ENCODE measurements around the gene KRTAP10-1. TPM values are rescaled to one million over a fixed set of nuclear protein-coding genes. Genes with fewer than 3 reads are reported as not detected.

Gene KRTAP10-1
- total RNA-seq, 1 experiment from 2014 or later, result not detected

DNA sequence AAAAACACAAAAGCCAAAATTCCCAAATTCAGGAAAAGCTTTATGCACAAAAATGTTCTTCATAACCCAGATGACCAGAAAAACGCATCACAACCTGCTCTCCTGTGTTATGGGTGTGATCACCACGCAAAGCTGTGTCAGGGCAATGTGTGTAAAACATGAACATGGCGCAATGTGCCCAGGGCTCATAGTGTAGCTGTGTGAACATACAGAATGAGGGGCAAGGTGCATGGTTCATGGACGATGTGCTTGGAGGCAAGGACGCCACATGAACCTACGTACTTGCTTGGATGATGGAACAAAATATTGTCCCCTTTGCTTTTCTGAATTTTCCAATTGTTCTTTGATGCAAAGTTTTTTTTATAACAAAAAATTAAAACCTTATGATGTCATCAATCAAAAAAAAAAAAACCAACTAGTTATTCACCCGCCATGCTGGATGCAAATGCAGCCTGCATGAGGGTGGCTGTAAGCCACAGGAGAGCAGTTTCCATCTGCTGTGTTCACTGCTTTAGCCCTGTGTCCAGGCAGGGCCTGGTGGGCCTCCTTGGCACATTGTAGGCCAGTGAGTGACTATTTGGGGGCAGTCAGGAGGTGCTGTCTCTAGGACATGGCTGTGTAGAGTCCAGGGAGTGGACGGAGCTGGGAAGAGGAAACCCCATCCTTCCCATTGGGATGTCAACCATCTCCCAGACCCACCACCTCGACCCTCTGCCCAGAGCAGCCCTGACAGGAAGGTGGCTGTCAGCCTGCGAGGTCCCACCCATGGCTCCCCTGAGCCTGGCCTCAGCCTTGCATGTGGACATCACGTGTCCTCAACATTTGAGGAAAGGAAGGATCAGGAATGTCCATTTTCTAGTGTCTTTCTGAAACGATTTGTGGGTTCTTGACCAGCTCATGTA is 13.6 kb downstream of the KRTAP10-1 start:
- BruUV-seq (replicated peaks), result no TSS peak
- Histone ChIP-seq H3K4me3 (ENCODE audit: low read depth, low read length) (no peak overlapping the region), H3K4me1 (no peaks in the 10 kb centered on the region), H3K27me3 (replicated peaks; ENCODE audit: control insufficient read depth, insufficient read depth, low read length) (no peaks in the 10 kb centered on the region), H3K36me3 (ENCODE audit: control insufficient read depth, insufficient read depth, low read length) (no peaks in the 10 kb centered on the region), H3K9me3 (peaks cover 14% of the 10 kb centered on the region)
- TF ChIP-seq, protein P1, sequence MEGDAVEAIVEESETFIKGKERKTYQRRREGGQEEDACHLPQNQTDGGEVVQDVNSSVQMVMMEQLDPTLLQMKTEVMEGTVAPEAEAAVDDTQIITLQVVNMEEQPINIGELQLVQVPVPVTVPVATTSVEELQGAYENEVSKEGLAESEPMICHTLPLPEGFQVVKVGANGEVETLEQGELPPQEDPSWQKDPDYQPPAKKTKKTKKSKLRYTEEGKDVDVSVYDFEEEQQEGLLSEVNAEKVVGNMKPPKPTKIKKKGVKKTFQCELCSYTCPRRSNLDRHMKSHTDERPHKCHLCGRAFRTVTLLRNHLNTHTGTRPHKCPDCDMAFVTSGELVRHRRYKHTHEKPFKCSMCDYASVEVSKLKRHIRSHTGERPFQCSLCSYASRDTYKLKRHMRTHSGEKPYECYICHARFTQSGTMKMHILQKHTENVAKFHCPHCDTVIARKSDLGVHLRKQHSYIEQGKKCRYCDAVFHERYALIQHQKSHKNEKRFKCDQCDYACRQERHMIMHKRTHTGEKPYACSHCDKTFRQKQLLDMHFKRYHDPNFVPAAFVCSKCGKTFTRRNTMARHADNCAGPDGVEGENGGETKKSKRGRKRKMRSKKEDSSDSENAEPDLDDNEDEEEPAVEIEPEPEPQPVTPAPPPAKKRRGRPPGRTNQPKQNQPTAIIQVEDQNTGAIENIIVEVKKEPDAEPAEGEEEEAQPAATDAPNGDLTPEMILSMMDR (IDR thresholded peaks at IDR 0.05; ENCODE audit: insufficient read depth in 1 of 2, low read depth in 1 of 2, low read length in 1 of 2, severe bottlenecking in 1 of 2, unreplicated experiment in 1 of 2), result no peak
- no peak overlapping the region for H3K27ac Mint-ChIP-seq (ENCODE audit: unreplicated experiment)
- H3K4me1 Mint-ChIP-seq (ENCODE audit: low read depth, unreplicated experiment), result no peaks in the 10 kb centered on the region
- intact Hi-C loops (cut with micrococcal nuclease; ENCODE audit: unreplicated experiment), result no loop called here
- ChIA-PET CTCF (no interaction called here), POLR2A (no interaction called here)
- no peaks in the 10 kb centered on the region for H3K9me3 Mint-ChIP-seq (ENCODE audit: unreplicated experiment)
- no peaks in the 10 kb centered on the region for H3K36me3 Mint-ChIP-seq (ENCODE audit: insufficient read depth, unreplicated experiment)
- no peak for DNase-seq
- no peak overlapping the region for H3K4me3 Mint-ChIP-seq (ENCODE audit: unreplicated experiment)
- peaks cover 3% of the 10 kb centered on the region for H3K27me3 Mint-ChIP-seq (ENCODE audit: insufficient read depth, unreplicated experiment)

DNA sequence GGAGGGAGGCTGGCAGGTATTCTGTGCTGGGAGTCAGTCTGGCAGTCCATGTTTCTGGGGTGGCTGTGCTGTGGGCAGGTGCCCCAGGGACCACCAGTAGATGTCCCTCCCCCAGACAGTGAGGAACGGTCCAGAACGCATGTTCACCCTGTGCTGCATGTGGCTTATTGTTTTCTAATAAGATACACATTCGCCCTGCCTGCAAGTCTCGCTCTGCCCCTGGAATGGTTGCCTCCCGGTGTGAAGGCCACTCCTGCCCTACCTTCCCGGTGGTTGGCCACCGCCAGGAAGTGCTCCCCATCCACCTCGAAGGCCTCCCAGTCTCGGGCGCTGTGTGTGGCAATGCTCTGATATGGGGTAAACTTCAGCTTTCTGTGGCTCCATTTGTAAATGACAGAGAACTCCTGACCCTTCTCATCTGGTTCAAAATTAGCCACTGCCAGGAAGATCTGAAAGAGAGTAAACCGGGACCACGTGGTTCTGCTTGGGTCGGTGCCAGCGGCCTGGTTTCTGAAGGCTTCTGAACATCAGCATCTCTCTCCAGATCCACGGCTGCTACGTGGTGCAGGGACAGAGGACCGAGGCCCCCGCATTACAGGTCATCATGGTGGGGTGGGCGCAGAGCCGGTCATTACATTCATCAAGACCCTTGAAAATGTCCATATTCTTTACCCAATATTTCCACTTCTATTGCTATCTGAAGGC is 14.5 kb downstream of the KRTAP10-1 start:
- no peaks in the 10 kb centered on the region for H3K36me3 Mint-ChIP-seq (ENCODE audit: insufficient read depth, unreplicated experiment)
- BruUV-seq (replicated peaks), result no TSS peak
- no peaks in the 10 kb centered on the region for H3K36me3 ChIP-seq (ENCODE audit: control insufficient read depth, insufficient read depth, low read length)
- no peak overlapping the region for H3K4me3 Mint-ChIP-seq (ENCODE audit: unreplicated experiment)
- no peak overlapping the region for H3K27ac Mint-ChIP-seq (ENCODE audit: unreplicated experiment)
- H3K4me1 ChIP-seq, result peaks cover 4% of the 10 kb centered on the region; the same call in 1 of the 2 replicates
- H3K4me3 ChIP-seq (ENCODE audit: low read depth, low read length), result no peak overlapping the region
- intact Hi-C loops (cut with micrococcal nuclease; ENCODE audit: unreplicated experiment), result no loop called here
- peaks cover 3% of the 10 kb centered on the region for H3K27me3 Mint-ChIP-seq (ENCODE audit: insufficient read depth, unreplicated experiment)
- TF ChIP-seq, protein P1 (IDR thresholded peaks at IDR 0.05; ENCODE audit: insufficient read depth in 1 of 2, low read depth in 1 of 2, low read length in 1 of 2, severe bottlenecking in 1 of 2, unreplicated experiment in 1 of 2), result no peak
- H3K9me3 ChIP-seq, result peaks cover 14% of the 10 kb centered on the region
- no peak for DNase-seq
- ChIA-PET POLR2A (no interaction called here), CTCF (no interaction called here)
- no peaks in the 10 kb centered on the region for H3K9me3 Mint-ChIP-seq (ENCODE audit: unreplicated experiment)
- no peaks in the 10 kb centered on the region for H3K27me3 ChIP-seq (replicated peaks; ENCODE audit: control insufficient read depth, insufficient read depth, low read length)
- H3K4me1 Mint-ChIP-seq (ENCODE audit: low read depth, unreplicated experiment), result peaks cover 3% of the 10 kb centered on the region

DNA sequence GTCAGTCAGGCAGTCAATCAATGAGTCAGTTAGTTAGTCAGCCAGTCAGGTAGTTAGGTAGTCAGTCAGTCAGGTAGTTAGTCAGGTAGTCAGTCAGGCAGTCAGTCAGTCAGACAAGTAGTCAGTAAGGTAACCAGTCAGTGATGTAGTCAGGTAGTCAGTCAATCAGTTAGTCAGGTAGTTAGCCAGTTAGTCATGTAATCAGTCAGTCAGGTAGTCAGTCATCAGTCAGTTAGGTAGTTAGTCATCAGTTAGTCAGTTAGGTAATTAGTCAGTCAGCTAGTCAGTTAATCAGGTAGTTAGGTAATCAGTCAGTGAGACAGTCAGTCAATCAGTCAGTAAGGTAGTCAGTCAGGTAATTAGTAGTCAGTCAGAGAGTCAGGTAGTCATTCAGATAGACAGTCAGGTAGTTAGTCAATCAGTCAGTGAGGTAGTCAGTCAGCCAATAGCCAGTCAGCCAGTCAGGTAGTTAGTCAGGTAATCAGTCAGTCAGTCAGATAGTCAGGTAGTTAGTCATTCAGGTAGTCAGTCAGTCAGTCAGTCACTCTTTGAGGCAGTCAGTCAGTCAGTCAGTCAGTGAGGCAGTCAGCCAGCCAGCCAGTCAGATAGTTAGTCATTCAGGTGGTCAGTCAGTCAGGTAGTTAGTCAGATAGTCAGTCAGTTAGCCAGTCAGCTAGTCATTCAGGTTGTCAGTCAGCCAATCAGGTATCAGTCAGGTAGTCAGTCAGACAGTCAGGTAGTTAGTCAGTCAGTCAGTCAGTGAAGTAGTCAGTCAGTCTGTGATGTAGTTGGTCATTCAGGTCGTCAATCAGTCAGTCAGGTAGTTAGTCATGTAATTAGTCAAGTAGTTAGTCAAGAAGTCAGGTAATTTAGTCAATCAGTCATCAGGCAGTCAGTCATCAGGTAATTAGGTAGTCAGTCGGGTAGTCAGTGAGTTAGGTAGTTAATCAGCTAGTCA is 15.3 kb downstream of the KRTAP10-1 start:
- H3K36me3 ChIP-seq (ENCODE audit: control insufficient read depth, insufficient read depth, low read length), result no peaks in the 10 kb centered on the region

More for the DNA sequence above, 15.3 kb downstream of the KRTAP10-1 start:
- Mint-ChIP-seq H3K4me3 (ENCODE audit: unreplicated experiment) (no peak overlapping the region), H3K4me1 (ENCODE audit: low read depth, unreplicated experiment) (peaks cover 7% of the 10 kb centered on the region), H3K36me3 (ENCODE audit: insufficient read depth, unreplicated experiment) (no peaks in the 10 kb centered on the region), H3K27me3 (ENCODE audit: insufficient read depth, unreplicated experiment) (no peaks in the 10 kb centered on the region), H3K27ac (ENCODE audit: unreplicated experiment) (no peak overlapping the region), H3K9me3 (ENCODE audit: unreplicated experiment) (no peaks in the 10 kb centered on the region)
- peaks cover 7% of the 10 kb centered on the region; the same call in 1 of the 2 replicates for H3K4me1 ChIP-seq
- H3K9me3 ChIP-seq, result peaks cover 14% of the 10 kb centered on the region
- TF ChIP-seq, protein P1 (IDR thresholded peaks at IDR 0.05; ENCODE audit: insufficient read depth in 1 of 2, low read depth in 1 of 2, low read length in 1 of 2, severe bottlenecking in 1 of 2, unreplicated experiment in 1 of 2), result no peak
- no peaks in the 10 kb centered on the region for H3K27me3 ChIP-seq (replicated peaks; ENCODE audit: control insufficient read depth, insufficient read depth, low read length)
- intact Hi-C loops (cut with micrococcal nuclease; ENCODE audit: unreplicated experiment), result no loop called here
- TSS peak; percentile 9 for BruUV-seq (replicated peaks)
- no peak overlapping the region for H3K4me3 ChIP-seq (ENCODE audit: low read depth, low read length)
- DNase-seq, result no peak
- POLR2A ChIA-PET, result no interaction called here
- CTCF ChIA-PET, result no interaction called here
